Mammary epithelial cell (primary cell): ENCODE data around the gene GJA8.

Experiments used
- CTCF ChIP-seq, 2 donors: IDR thresholded peaks in 1 of 2; conservative IDR thresholded peaks in 1 of 2; 2 replicates each; pipeline ENCODE4 v1.5.1; 2011 to 2012; ENCODE audit warnings: inconsistent platforms in 2 of 2, low read length in 2 of 2, mild to moderate bottlenecking in 2 of 2, control low read depth in 1 of 2, low read depth in 1 of 2; ENCODE audit not compliant: insufficient read depth in 1 of 2; ENCODE audit errors: extremely low read depth in 1 of 2
- EZH2 ChIP-seq: IDR thresholded peaks from 2 replicates; pipeline ENCODE4 v1.6.1; 2012; ENCODE audit warnings: low read length, inconsistent platforms, borderline replicate concordance

GRCh38 chr1:147904726-147905125 is 2.1 kb downstream of the GJA8 start:
- TF ChIP-seq CTCF (conservative IDR thresholded peaks at IDR 0.05 in 1 of 2, IDR thresholded peaks at IDR 0.05 in 1 of 2; ENCODE audit: extremely low read depth in 1 of 2, insufficient read depth in 1 of 2, low read depth in 1 of 2, low read length in 2 of 2) = no peak
- TF ChIP-seq EZH2 = no peak
